GM12801 (cell line): ENCODE data around the gene SPACA9.

Source experiments
- CTCF ChIP-seq: IDR thresholded peaks from one replicate; pipeline ENCODE4 v1.5.1; 2011; ENCODE audit warnings: control low read depth; ENCODE audit not compliant: insufficient read length; ENCODE audit errors: extremely low read depth

Gene SPACA9

DNA sequence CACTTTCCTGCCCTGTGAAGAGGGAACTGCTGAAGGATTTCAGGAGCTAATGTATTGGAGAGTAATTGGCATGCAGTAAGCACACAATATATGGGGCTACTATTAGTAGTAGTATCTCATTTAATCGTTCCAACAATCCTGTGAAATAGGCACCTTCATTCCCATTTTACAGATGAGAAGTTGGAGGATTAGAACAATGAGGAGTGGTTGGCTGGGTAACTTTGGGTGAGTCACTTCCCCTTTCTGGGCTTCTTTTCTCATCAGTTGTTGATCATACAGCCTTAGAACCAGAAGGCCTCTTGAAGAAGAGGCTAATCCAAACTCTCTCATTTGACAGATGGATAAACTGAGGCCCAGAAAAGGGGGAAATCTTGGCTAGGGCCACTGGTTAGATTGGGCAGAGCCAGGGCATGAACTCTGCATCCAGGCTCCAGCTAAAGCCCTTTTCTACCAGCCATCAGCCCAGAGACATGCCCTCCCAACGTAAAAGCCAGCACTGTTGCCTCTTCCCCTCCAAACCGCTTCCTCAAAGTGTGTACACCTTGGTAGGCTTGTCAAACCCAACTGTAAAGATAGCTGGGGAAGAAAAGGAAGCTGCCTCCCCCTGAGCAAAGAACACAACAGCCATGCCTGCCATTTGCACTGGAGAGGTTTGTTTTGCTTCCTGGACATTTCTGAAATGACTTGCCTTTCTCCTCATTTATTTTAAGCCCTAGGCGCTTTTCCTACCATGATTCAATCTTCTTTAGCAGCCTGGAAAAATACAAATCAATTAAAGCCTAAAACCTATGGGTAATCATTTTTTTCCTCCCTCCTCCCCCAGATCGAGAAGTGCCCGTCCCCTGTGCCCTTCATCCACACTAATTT is 992 bp downstream of the SPACA9 start:
- TF ChIP-seq CTCF: no peak

DNA sequence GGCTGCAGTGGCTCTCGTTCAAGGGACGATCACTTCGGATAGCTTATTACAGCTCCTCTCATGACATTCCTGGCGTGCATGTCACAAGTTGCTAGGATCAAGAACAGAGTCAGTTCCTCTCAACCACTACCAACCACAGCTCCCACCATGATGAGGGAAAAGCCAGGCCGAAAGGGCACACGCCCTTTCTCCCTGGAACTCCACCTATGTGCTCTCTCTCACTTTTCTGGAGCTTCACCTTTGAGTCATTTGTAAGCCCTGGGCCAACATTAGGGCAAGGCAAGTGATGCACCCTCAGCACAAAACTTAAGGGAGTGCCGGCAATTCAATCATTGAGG is 1.6 kb downstream of the SPACA9 start:
- no peak for TF ChIP-seq CTCF

DNA sequence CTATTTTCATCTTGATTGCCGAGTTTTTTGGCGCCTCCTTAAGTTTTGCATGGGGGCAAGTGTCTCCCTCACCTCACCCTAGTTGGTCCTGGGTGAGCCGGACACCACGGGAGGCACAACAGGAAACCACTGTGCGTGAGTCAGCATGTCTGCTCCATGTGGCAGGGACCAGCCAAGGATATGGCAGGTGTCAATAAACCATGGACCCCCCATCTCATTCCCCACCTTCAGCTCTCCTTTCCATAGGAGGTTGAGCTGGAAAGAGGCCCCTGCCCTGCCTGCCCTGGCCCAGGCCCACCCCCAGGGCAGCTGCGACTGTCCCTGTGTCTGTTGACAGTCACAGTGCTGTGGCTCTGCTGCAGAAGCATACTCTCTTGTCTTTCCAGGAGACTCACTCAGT is 3.1 kb downstream of the SPACA9 start:
- TF ChIP-seq CTCF: no peak

DNA sequence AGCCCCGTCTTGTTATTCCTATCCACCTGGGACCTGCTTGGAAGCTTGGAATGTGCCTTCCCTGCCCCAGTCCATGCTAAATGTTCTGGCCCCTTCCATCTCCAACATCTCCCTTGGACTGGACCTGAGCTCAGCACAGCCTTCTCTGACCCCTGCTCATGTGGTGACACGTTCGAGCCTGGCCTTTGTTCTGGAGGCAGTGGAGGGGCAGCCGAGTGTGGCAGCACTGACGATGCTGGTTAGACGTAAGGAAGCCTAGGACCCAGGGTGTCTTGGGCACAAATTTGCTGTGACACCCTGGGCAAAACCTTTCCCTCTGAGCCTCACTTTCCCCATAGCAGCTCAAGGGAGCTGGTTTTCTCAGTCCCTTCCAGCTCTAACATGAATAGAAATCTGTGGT is 3.9 kb downstream of the SPACA9 start:
- no peak for TF ChIP-seq CTCF

DNA sequence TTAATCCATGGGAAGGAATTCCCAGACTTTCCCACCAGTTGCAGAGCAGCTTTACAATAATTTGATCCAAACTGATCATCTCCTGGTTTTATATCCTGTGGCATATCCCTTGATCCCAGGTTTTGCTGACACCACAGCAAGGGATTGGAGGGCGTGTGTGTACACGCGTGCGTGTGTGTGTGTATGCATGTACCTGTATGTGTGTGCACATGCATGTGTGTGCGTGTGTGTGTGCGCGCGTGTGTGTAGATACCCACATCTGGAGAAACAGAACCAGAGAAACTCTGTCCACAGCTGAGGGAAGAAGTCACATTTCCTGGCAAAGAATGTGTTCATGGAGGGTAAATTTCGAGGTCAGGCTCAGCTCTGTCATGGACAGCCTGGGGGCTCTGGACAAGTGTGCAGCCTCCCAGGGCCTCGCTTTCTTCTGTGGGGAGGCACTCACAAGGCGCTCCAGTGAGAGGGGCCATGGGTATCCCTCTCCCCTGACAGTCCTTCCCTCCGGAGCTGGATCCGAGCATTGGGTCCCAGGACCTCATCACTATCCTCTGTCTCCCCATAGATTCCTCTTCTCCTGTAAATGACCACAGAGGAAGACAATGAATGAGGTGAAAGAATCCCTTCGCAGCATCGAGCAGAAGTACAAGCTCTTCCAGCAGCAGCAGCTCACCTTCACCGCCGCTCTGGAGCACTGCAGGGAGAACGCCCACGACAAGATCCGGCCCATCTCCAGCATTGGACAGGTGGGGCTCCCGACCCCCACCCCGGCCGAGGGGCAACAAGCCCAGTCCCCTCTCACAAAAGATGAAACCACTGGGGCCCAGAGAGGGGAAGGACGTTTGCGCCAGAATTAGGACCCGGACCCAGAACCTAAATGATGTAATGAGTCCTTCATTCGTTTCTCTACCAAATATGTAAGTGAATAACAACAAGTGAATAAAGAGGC is 4.9 kb downstream of the SPACA9 start:
- TF ChIP-seq CTCF: no peak

- TF ChIP-seq CTCF: no peak
Observed at GRCh38 chr9:132885720-132886333, 7.1 kb downstream of the SPACA9 start.

GRCh38 chr9:132886334-132886725 is 7.6 kb downstream of the SPACA9 start:
- no peak for TF ChIP-seq CTCF
